Measurements from ENCODE around the gene GFI1. TPM values are rescaled to one million over a fixed set of nuclear protein-coding genes. Genes with fewer than 3 reads are reported as not detected.

The GFI1 gene
- total RNA-seq: 0.72 TPM in 1 of 2 replicates, not detected in the other

GRCh38 chr1:92486251-92487077, at the start of gene GFI1:
TSS of gene GFI1 (minus strand) at chr1:92486925. CDS start at chr1:92483487, 3,438 bp downstream.

Other genes starting within 250 kb of the GFI1 start
- 2.2 and 4.9 TPM in 2 replicates for gene GLMN, start 187.9 kb downstream of the GFI1 start, total RNA-seq
- gene RPAP2, start 187.9 kb downstream of the GFI1 start, total RNA-seq: 7.8 and 15.3 TPM in 2 replicates